Hepatocyte (in vitro differentiated cells): ENCODE measurements around the gene ADAMTSL3.

Experiments
- EZH2phosphoT487 ChIP-seq: fragments of 200-600 bp; sonication (generic); IDR thresholded peaks from one replicate; pipeline ENCODE4 v1.6.1; 2018; ENCODE audit warnings: antibody characterized with exemption, mild to moderate bottlenecking, low read depth, moderate library complexity; ENCODE audit not compliant: unreplicated experiment, severe bottlenecking
- TF ChIP-seq, protein P1 (sequence below): fragments of 200-600 bp; sonication (generic); IDR thresholded peaks from 2 replicates; pipeline ENCODE4 v1.5.1; 2016; ENCODE audit warnings: antibody characterized with exemption, mild to moderate bottlenecking; ENCODE audit not compliant: poor library complexity

DNA sequence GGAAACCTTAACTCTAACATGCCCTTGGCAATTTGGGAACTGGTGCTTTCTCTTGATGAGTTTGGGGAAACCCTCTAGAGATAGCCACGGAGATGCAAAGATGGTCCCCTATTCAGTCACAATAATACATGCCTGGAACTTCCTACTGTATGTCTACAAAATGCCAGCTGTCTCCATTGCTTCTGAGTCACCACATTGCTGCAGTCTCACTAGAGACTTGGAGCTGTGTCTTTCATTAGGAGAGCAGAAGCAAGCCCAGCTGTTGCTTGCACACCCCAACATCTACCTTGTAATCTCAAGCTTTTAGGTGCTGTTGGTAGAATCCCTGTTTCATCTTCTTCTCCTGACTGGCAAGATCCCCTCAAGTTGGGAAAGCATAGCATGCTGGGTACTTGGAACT is 261.0 kb downstream of the ADAMTSL3 start:
- TF ChIP-seq, protein P1, sequence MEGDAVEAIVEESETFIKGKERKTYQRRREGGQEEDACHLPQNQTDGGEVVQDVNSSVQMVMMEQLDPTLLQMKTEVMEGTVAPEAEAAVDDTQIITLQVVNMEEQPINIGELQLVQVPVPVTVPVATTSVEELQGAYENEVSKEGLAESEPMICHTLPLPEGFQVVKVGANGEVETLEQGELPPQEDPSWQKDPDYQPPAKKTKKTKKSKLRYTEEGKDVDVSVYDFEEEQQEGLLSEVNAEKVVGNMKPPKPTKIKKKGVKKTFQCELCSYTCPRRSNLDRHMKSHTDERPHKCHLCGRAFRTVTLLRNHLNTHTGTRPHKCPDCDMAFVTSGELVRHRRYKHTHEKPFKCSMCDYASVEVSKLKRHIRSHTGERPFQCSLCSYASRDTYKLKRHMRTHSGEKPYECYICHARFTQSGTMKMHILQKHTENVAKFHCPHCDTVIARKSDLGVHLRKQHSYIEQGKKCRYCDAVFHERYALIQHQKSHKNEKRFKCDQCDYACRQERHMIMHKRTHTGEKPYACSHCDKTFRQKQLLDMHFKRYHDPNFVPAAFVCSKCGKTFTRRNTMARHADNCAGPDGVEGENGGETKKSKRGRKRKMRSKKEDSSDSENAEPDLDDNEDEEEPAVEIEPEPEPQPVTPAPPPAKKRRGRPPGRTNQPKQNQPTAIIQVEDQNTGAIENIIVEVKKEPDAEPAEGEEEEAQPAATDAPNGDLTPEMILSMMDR, result no peak
- no peak for TF ChIP-seq EZH2phosphoT487
